ENCODE results near the gene TMIE.

DNA sequence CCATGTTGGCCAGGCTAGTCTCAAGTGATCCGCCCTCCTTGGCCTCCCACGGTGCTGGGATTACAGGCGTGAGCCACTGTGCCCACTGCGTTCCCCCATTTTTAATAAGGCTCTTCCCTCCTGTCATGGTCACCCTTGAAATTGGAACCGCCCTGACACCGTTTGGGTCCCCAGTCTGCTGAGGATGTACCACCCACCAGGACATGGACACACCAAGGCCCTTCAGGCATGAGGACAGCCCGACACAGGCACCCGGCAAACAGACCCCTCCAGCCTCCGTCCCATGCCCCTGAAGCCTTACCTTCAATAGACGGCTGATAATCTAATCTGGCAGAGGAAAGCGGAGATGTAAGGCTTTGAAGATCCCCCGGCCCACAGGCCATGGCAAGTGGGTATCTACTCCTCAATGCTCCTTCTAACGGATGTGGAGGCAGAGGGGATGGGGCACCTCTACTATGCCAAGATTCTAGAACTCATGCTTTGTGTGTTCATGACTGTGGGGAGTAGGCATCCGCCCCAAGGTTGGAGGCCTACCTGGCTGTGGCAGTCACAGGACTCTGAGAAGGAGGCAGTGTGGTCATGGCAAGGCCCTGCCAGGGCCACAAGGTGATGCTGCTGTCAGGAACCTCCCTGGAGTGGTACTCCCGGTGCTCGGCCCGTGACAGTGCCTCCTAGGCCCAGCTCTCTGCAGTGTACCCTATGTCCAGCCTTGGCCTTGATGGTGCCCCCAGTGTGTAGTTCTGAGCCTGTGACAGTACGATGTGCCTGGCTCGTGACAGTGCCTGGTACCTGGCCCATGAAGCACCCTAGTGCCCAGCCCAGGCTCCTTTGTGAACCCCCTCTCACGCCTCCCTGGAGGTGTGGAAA lies 35.0 kb downstream of the TMIE start:
- TF ChIP-seq, protein P1, sequence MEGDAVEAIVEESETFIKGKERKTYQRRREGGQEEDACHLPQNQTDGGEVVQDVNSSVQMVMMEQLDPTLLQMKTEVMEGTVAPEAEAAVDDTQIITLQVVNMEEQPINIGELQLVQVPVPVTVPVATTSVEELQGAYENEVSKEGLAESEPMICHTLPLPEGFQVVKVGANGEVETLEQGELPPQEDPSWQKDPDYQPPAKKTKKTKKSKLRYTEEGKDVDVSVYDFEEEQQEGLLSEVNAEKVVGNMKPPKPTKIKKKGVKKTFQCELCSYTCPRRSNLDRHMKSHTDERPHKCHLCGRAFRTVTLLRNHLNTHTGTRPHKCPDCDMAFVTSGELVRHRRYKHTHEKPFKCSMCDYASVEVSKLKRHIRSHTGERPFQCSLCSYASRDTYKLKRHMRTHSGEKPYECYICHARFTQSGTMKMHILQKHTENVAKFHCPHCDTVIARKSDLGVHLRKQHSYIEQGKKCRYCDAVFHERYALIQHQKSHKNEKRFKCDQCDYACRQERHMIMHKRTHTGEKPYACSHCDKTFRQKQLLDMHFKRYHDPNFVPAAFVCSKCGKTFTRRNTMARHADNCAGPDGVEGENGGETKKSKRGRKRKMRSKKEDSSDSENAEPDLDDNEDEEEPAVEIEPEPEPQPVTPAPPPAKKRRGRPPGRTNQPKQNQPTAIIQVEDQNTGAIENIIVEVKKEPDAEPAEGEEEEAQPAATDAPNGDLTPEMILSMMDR (IDR thresholded peaks at IDR 0.05; ENCODE audit: low read depth, low read length): no peak
- no peak for TF ChIP-seq EZH2phosphoT487 (IDR thresholded peaks at IDR 0.05; ENCODE audit: low read depth)
